DOHH2 (cell line): ENCODE data around the gene ADGRA3.

Experiments
- H3F3A ChIP-seq: fragments of 200-600 bp; sonication (generic), shearing (Covaris generic); 2 replicates; pipeline ENCODE4 v1.6.0; 2016; ENCODE audit warnings: antibody characterized with exemption, mild to moderate bottlenecking; ENCODE audit not compliant: control insufficient read depth, insufficient read depth
- H3K27ac ChIP-seq: fragments of 200-600 bp; sonication (generic); 2 replicates; pipeline ENCODE4 v1.5.1; 2014; ENCODE audit warnings: low read depth, mild to moderate bottlenecking, low read length, moderate library complexity
- H3K27me3 ChIP-seq: fragments of 200-600 bp; sonication (generic); 2 replicates; pipeline ENCODE4 v1.6.1; 2014; ENCODE audit warnings: mild to moderate bottlenecking, low read length, mixed read lengths; ENCODE audit not compliant: control insufficient read depth
- H3K36me3 ChIP-seq: fragments of 200-600 bp; sonication (generic); 2 replicates; pipeline ENCODE4 v1.6.1; 2014; ENCODE audit warnings: mild to moderate bottlenecking, low read length, moderate library complexity, mixed read lengths; ENCODE audit not compliant: control insufficient read depth
- H3K4me1 ChIP-seq: fragments of 200-600 bp; sonication (generic); 2 replicates; pipeline ENCODE4 v1.6.1; 2014; ENCODE audit warnings: mild to moderate bottlenecking, low read length, mixed read lengths; ENCODE audit not compliant: control insufficient read depth
- H3K4me2 ChIP-seq: fragments of 200-600 bp; sonication (generic); 2 replicates; pipeline ENCODE4 v1.6.0; 2014; ENCODE audit warnings: mild to moderate bottlenecking, low read length, moderate library complexity
- H3K4me3 ChIP-seq: fragments of 200-600 bp; sonication (generic); 2 replicates; pipeline ENCODE4 v1.5.1; 2014; ENCODE audit warnings: mild to moderate bottlenecking, low read length, mixed read lengths
- H3K79me2 ChIP-seq: fragments of 200-600 bp; sonication (generic); 2 replicates; pipeline ENCODE4 v1.6.1; 2014; ENCODE audit warnings: mild to moderate bottlenecking, low read length, mixed read lengths; ENCODE audit not compliant: control insufficient read depth
- H3K9me2 ChIP-seq: fragments of 200-600 bp; sonication (generic); replicated peaks from 2 replicates; pipeline ENCODE4 v1.6.1; 2014; ENCODE audit warnings: mild to moderate bottlenecking, low read length, mixed read lengths; ENCODE audit not compliant: control insufficient read depth
- H3K9me3 ChIP-seq: fragments of 200-600 bp; sonication (generic); 2 replicates; pipeline ENCODE4 v1.6.1; 2014; ENCODE audit warnings: antibody characterized with exemption, low read length, mixed read lengths; ENCODE audit not compliant: control insufficient read depth, insufficient read depth
- H4K20me1 ChIP-seq: fragments of 200-600 bp; sonication (generic); 2 replicates; pipeline ENCODE4 v1.6.0; 2014; ENCODE audit warnings: low read depth, mild to moderate bottlenecking, antibody characterized with exemption, low read length, moderate library complexity; ENCODE audit not compliant: control insufficient read depth, insufficient read depth
- EZH2phosphoT487 ChIP-seq: fragments of 200-600 bp; sonication (generic); IDR thresholded peaks from 2 replicates; pipeline ENCODE4 v1.6.1; 2017; ENCODE audit warnings: borderline replicate concordance, mild to moderate bottlenecking, antibody characterized with exemption, low read length, moderate library complexity, mixed read lengths
- TF ChIP-seq, protein P1 (sequence below): fragments of 200-600 bp; sonication (generic); IDR thresholded peaks from one replicate; pipeline ENCODE4 v1.5.1; 2014; ENCODE audit warnings: antibody characterized with exemption, mild to moderate bottlenecking, low read depth, low read length; ENCODE audit not compliant: poor library complexity, severe bottlenecking

ADGRA3 gene

DNA sequence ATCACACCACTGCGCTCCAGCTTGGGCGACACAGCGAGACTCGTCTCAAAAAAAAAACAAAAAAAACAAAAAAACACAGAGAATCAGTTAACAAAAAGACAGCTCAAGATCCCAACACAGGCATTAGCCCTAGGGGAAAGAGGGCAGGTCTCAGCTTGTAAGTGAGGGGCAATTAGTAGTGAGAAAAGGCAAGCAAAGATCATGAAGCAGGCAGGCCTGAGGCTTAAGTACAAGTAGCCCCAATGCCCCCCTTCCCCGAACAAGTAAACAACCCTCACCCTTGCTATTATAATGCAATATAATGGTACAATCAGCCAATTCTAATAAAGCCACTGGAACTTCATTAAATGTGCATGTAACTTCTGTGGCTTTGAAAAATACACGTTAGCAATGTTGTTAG, 17.0 kb downstream of the ADGRA3 start:
- Histone ChIP-seq H4K20me1 (no peaks in the 10 kb centered on the region), H3F3A (no peaks in the 10 kb centered on the region), H3K36me3 (no peaks in the 10 kb centered on the region), H3K4me2 (no peak overlapping the region), H3K9me2 (no peaks in the 10 kb centered on the region), H3K4me1 (no peaks in the 10 kb centered on the region), H3K9me3 (no peaks in the 10 kb centered on the region), H3K27me3 (no peaks in the 10 kb centered on the region), H3K79me2 (no peaks in the 10 kb centered on the region), H3K27ac (no peak overlapping the region), H3K4me3 (no peak overlapping the region)
- TF ChIP-seq, protein P1, sequence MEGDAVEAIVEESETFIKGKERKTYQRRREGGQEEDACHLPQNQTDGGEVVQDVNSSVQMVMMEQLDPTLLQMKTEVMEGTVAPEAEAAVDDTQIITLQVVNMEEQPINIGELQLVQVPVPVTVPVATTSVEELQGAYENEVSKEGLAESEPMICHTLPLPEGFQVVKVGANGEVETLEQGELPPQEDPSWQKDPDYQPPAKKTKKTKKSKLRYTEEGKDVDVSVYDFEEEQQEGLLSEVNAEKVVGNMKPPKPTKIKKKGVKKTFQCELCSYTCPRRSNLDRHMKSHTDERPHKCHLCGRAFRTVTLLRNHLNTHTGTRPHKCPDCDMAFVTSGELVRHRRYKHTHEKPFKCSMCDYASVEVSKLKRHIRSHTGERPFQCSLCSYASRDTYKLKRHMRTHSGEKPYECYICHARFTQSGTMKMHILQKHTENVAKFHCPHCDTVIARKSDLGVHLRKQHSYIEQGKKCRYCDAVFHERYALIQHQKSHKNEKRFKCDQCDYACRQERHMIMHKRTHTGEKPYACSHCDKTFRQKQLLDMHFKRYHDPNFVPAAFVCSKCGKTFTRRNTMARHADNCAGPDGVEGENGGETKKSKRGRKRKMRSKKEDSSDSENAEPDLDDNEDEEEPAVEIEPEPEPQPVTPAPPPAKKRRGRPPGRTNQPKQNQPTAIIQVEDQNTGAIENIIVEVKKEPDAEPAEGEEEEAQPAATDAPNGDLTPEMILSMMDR, result no peak
- no peak for TF ChIP-seq EZH2phosphoT487

DNA sequence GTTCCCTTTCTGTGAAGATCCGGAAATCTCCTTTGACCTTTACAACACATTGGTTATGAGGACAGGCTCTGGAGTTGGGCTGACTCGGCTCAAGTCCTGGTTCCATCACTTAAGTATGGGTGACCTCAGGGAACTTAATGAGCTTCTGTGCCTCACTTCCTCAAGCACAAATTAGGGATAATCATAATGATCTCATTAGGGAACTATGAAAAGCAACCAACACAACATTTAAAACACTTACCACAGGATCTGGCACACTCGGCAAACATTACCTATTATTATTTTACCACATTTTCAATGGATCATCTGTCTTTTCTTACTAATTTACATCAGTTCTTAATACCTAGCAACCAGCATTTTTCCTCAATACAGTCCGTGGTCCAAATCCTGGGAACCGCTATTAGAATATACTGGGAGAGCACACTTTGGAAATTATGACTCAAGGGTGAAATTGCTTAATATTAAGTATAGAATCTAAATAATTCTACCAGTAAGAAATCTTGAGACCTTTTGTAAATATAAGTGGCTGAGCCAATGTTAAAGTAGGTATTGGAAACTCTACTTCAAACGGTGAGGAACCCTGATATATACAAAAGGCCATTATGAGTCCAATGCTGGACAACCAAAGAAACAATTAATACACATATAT, 19.6 kb downstream of the ADGRA3 start:
- Histone ChIP-seq H3K27ac (no peak overlapping the region), H4K20me1 (no peaks in the 10 kb centered on the region), H3K4me3 (no peak overlapping the region), H3F3A (no peaks in the 10 kb centered on the region), H3K9me3 (no peaks in the 10 kb centered on the region), H3K4me2 (no peak overlapping the region), H3K4me1 (no peaks in the 10 kb centered on the region), H3K79me2 (no peaks in the 10 kb centered on the region), H3K9me2 (no peaks in the 10 kb centered on the region), H3K36me3 (no peaks in the 10 kb centered on the region), H3K27me3 (no peaks in the 10 kb centered on the region)
- TF ChIP-seq, protein P1, result no peak
- no peak for TF ChIP-seq EZH2phosphoT487

DNA sequence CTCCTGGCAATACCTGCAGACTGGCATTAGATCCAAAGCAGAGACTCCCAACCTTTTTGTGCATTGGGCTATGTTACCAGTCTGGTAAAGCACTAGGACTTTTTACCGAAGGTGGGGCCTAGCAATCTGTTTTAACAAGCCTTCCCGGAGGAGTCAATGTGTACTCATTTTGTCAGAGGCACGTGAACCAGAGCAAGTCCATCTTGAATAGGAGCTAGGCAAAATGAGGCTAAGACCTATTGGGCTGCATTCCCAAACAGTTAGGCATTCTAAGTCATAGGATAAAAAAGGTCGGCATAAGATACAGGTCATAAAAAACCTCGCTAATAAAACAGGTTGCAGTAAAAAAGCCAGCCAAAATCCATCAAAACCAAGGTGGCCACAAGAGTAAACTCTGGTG, 22.3 kb downstream of the ADGRA3 start:
- H3F3A ChIP-seq, result no peaks in the 10 kb centered on the region
- no peaks in the 10 kb centered on the region for H3K9me3 ChIP-seq
- no peaks in the 10 kb centered on the region for H3K27me3 ChIP-seq
- no peak overlapping the region for H3K4me3 ChIP-seq
- H3K79me2 ChIP-seq, result no peaks in the 10 kb centered on the region
- no peaks in the 10 kb centered on the region for H3K4me1 ChIP-seq
- no peak overlapping the region for H3K27ac ChIP-seq
- no peaks in the 10 kb centered on the region for H4K20me1 ChIP-seq
- TF ChIP-seq EZH2phosphoT487, result no peak
- TF ChIP-seq, protein P1, result no peak
- H3K36me3 ChIP-seq, result no peaks in the 10 kb centered on the region
- no peak overlapping the region for H3K4me2 ChIP-seq
- H3K9me2 ChIP-seq, result no peaks in the 10 kb centered on the region
